Upper lobe of left lung (tissue), 6 donors: Measurements from ENCODE around the gene STXBP5L. TPM values are rescaled to one million over a fixed set of nuclear protein-coding genes. Genes with fewer than 3 reads are reported as not detected.

Source experiments
- ATAC-seq, 2 donors: fragments of 200-7000 bp; cut with Tn5 transposase; one replicate each; pipeline ENCODE4 v1.9.1; 2022; ENCODE audit warnings: mild to moderate bottlenecking in 2 of 2, moderate library complexity in 2 of 2; ENCODE audit not compliant: low FRiP score in 2 of 2
- DNase-seq, 2 donors: peaks; one replicate each; pipeline ENCODE4 v3.0.0-alpha.2; 2019 to 2020
- H3K27ac ChIP-seq, 4 donors: fragments of 200-600 bp; sonication (generic); one replicate each; pipeline ENCODE4 v1.5.1; 2016 to 2019
- H3K27me3 ChIP-seq, 4 donors: fragments of 200-600 bp; sonication (generic); one replicate each; pipeline ENCODE4 v1.5.1; 2017 to 2019
- H3K36me3 ChIP-seq, 4 donors: fragments of 200-600 bp; sonication (generic); one replicate each; pipeline ENCODE4 v1.5.1; 2016 to 2019
- H3K4me1 ChIP-seq, 4 donors: fragments of 200-600 bp; sonication (generic); one replicate each; pipeline ENCODE4 v1.5.1; 2018 to 2019
- H3K4me3 ChIP-seq, 4 donors: fragments of 200-600 bp; sonication (generic); one replicate each; pipeline ENCODE4 v1.5.1; 2017 to 2019; ENCODE audit warnings: mild to moderate bottlenecking in 2 of 4, moderate library complexity in 1 of 4
- H3K9me3 ChIP-seq, 4 donors: fragments of 200-600 bp; sonication (generic); one replicate each; pipeline ENCODE4 v1.5.1; 2018 to 2019
- CTCF ChIP-seq, 6 experiments: fragments of 450-650 bp in 4 of 6; fragments of 200-600 bp in 2 of 6; sonication (generic) in 2 of 6; IDR thresholded peaks; one replicate each; pipeline ENCODE4 v1.5.1; 2016 to 2019; ENCODE audit warnings: antibody characterized with exemption in 6 of 6
- EP300 ChIP-seq, 4 donors: sonication (generic); formaldehyde crosslinking; IDR thresholded peaks; one replicate each; pipeline ENCODE4 v1.5.1; 2017; ENCODE audit warnings: antibody characterized with exemption in 4 of 4, control low read depth in 2 of 4
- POLR2A ChIP-seq, 4 donors: fragments of 450-650 bp; IDR thresholded peaks; one replicate each; pipeline ENCODE4 v1.5.1; 2016 to 2017; ENCODE audit warnings: antibody characterized with exemption in 4 of 4, mild to moderate bottlenecking in 2 of 4
- POLR2AphosphoS5 ChIP-seq, 2 donors: sonication (generic); formaldehyde crosslinking; IDR thresholded peaks; one replicate each; pipeline ENCODE4 v1.5.1; 2017; ENCODE audit warnings: antibody characterized with exemption in 2 of 2
- WGBS, 2 donors: methylation state at CpG; one replicate each; pipeline ENCODE4 v1.1.5; 2017 to 2018; 5-methylcytosine and 5-hydroxymethylcytosine counted together
- total RNA-seq, 6 donors: library from RNA; depleted of rRNA in 4 of 6; stranded (reverse); fragments of >200 nt in 4 of 6; gene quantifications; one replicate each; pipeline versions ENCODE4 v1.1.0 to v1.2.1, GENCODE V29; 2016 to 2021
- donor health status: DM: no; HTN: no; CAD: no; lungs with moderate emphysema.
- donor health status: DM: no; HTN: yes; CAD: no; lungs with severe emphysema.

Gene STXBP5L
- total RNA-seq, 6 donors from 2014 or later: 0.07 TPM; not detected in 5

- Histone ChIP-seq H3K4me1 (no peaks in the 10 kb centered on the region), H3K9me3 (no peaks in the 10 kb centered on the region), H3K4me3 (no peak overlapping the region), H3K36me3 (no peaks in the 10 kb centered on the region), H3K27me3 (no peaks in the 10 kb centered on the region), H3K27ac (no peak overlapping the region)
- WGBS, 2 donors: 78 to 86% methylated on average over 2 of the region's 2 CpGs
- TF ChIP-seq EP300 (IDR thresholded peaks at IDR 0.05) (no peak), CTCF (IDR thresholded peaks at IDR 0.05) (no peak), POLR2AphosphoS5 (IDR thresholded peaks at IDR 0.05) (no peak), POLR2A (IDR thresholded peaks at IDR 0.05) (no peak)
- no peak for ATAC-seq
- DNase-seq: no peak
Observed at GRCh38 chr3:121414924-121415323, 506.9 kb downstream of the STXBP5L start.

- Histone ChIP-seq H3K9me3 (no peaks in the 10 kb centered on the region), H3K4me1 (no peaks in the 10 kb centered on the region), H3K27ac (no peak overlapping the region), H3K27me3 (no peaks in the 10 kb centered on the region), H3K36me3 (no peaks in the 10 kb centered on the region), H3K4me3 (no peak overlapping the region)
- no peak for DNase-seq
- TF ChIP-seq CTCF (IDR thresholded peaks at IDR 0.05): no peak
- no peak for TF ChIP-seq POLR2A (IDR thresholded peaks at IDR 0.05)
- TF ChIP-seq POLR2AphosphoS5 (IDR thresholded peaks at IDR 0.05): no peak
- TF ChIP-seq EP300 (IDR thresholded peaks at IDR 0.05): no peak
- 85 to 88% methylated on average over 6 of the region's 6 CpGs for WGBS, 2 donors
- no peak for ATAC-seq
Observed at GRCh38 chr3:121418182-121418581, 510.2 kb downstream of the STXBP5L start.

GRCh38 chr3:121424549-121424948, 516.5 kb downstream of the STXBP5L start:
- TF ChIP-seq POLR2AphosphoS5 (IDR thresholded peaks at IDR 0.05) (no peak), EP300 (IDR thresholded peaks at IDR 0.05) (no peak), POLR2A (IDR thresholded peaks at IDR 0.05) (no peak), CTCF (IDR thresholded peaks at IDR 0.05) (no peak)
- no peaks in the 10 kb centered on the region for H3K27me3 ChIP-seq
- DNase-seq: no peak
- no peaks in the 10 kb centered on the region for H3K36me3 ChIP-seq
- H3K4me3 ChIP-seq: no peak overlapping the region
- H3K9me3 ChIP-seq: no peaks in the 10 kb centered on the region
- no peaks in the 10 kb centered on the region for H3K4me1 ChIP-seq
- ATAC-seq: no peak
- H3K27ac ChIP-seq: no peak overlapping the region

- DNase-seq (no peak), ATAC-seq (no peak)
- H3K27ac ChIP-seq: no peak overlapping the region
- no peaks in the 10 kb centered on the region for H3K27me3 ChIP-seq
- no peak overlapping the region for H3K4me3 ChIP-seq
- TF ChIP-seq EP300 (IDR thresholded peaks at IDR 0.05): no peak
- TF ChIP-seq CTCF (IDR thresholded peaks at IDR 0.05): no peak
- no peak for TF ChIP-seq POLR2AphosphoS5 (IDR thresholded peaks at IDR 0.05)
- no peak for TF ChIP-seq POLR2A (IDR thresholded peaks at IDR 0.05)
- no peaks in the 10 kb centered on the region for H3K4me1 ChIP-seq
- no peaks in the 10 kb centered on the region for H3K9me3 ChIP-seq
- no peaks in the 10 kb centered on the region for H3K36me3 ChIP-seq
Observed at GRCh38 chr3:121430664-121431215, 522.7 kb downstream of the STXBP5L start.
